Right ventricle myocardium inferior (tissue), 1 donor: Measurements from ENCODE around the gene PDCD1. TPM values are rescaled to one million over a fixed set of nuclear protein-coding genes. Genes with fewer than 3 reads are reported as not detected.
"Not testable (repeated sequence)": the region's sequence is repeated elsewhere in the genome, so short reads cannot be mapped to it uniquely, and the experiment has no call there.

Experiments
- ATAC-seq: fragments of 200-7000 bp; cut with Tn5 transposase; one replicate; pipeline ENCODE4 v1.9.1; 2020; ENCODE audit warnings: mild to moderate bottlenecking, moderate library complexity
- DNase-seq: peaks from one replicate; pipeline ENCODE4 v3.0.0; 2021; ENCODE audit errors: missing footprints
- intact Hi-C: fragments of 100-400 bp; cut with DNase I; formaldehyde crosslinking; loops from one replicate; pipeline ENCODE4 v1.11.0; 2022
- long read RNA-seq: library from polyadenylated mRNA; unstranded; transcript quantifications from one replicate; pipeline ENCODE4 v2.0.0, GENCODE V29; 2021
- total RNA-seq: library from RNA; stranded (reverse); fragmentation: NEBNext Ultra II Directional; extraction: Animal tissue kit (Norgen Biotek cat#: 25700); gene quantifications from one replicate; pipeline ENCODE4 v1.2.1, GENCODE V29; 2021
- donor health status: DM: no; HTN: yes; CAD: no; lungs with severe emphysema.

Gene PDCD1
- total RNA-seq: 1.2 TPM
- long read RNA-seq, partial matches to known transcripts: 0 of 5 reads
- long read RNA-seq, other reads (novel, unspliced or antisense): 2 of 5 reads

DNA sequence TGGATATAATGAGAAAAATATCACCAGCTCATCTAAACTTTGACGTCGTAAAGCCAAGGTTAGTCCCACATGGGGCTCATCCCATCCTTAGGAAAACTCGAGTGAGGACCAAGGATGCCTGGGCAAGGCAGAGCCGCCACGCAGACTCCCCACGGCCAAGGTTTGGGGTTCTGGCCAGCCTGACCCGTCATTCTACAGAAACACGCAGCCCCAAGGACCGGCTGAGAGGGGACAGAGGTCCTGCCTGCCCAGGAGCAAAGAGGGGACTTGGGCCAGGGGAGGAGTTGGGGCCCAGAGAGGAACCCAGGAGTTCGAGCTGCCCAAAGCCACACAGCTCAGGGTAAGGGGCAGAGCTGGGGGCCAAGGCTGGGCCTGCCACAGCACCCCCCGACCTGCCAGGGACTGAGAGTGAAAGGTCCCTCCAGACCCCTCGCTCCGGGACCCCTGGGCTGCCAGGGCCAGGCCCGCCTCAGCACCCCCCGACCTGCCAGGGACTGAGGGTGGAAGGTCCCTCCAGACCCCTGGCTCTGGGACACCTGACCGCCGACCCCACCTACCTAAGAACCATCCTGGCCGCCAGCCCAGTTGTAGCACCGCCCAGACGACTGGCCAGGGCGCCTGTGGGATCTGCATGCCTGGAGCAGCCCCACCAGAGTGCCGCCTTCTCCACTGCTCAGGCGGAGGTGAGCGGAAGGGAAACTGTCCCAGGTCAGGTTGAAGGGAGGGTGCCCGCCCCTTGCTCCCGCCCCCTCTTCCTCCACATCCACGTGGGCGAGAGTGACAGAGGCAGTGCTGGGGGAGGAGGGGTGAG, at the start of gene PDCD1:
PDCD1 (minus strand) TSS at position 689 of the 811 bp plus-strand sequence; CDS start at position 633, 56 bp downstream.
- ATAC-seq (peak; percentile 3), DNase-seq (peak; percentile 63)

DNA sequence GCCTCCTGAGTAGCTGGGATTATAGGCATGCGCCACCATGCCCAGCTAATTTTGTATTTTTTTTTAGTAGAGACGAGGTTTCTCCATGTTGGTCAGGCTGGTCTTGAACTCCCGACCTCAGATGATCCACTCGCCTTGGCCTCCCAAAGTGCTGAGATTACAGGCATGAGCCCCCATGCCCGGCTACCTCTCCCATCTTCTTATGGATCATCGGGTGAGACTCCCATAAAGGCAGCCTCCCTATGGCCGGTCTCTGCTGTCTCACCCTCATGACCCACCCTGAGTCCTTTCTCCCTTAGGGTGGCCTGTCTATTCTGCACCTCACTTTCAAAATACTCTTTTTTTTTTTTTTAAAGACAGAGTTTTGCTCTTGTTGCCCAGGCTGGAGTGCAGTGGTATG, 49.1 kb upstream of the PDCD1 start:
- intact Hi-C loops, DNase-seq, ATAC-seq: not testable (repeated sequence)

More for the DNA sequence above, at the start of gene PDCD1:
- intact Hi-C loops: no loop called here

DNA sequence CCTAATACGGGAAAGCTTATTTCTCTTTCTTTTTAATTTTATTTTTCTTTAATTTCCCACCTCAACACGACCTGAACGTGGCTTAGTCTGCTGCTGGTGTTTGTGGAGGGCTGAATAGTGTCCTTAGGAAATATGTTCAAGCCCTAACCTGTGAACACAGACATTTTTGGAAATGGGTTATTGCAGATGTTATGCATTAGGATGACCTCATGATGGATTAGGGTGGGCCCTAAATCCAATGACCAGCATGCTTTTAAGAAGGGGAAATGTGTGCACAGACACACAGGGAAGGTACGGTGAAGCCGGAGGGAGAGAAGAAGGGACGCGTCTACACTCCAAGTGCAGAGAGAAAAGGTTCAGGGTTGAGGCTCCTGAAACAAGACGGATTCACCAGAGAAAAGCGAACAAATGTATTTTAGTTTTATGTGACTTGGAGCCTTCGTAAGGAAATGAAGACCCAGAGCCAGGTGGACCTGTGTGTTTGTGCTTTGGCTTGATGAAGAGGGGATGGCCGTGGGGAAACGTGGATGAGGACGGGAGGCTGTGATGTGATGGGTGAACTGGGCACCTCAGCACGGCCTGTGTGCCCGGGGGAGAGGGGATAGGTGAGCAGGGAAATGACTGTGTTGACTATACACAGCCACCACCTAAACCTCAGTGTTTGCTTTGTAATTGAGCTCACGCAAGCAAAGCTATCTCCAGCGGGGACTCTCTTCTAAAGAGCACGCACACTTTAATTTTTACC, 48.3 kb upstream of the PDCD1 start:
- ATAC-seq (no peak), DNase-seq (no peak)
- intact Hi-C loops: no loop called here

DNA sequence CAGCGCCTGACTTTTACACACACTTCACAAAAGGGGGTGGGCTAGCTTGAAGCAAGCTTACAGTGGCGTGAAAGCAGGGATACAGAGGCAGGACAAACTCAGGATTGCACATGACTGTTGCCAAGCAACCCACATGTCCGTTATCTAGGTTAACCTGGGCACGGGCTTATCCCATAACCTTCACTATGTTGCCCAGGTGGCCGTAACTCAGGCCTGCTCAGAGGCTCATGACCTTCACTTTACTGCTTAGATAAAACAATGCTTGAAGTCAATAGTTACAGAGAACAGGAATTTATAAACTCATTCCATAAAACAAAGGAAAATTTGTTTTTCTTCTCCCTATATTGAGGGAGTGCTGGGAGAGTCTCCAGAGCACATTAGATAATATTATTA, 47.7 kb upstream of the PDCD1 start:
- intact Hi-C loops, DNase-seq, ATAC-seq: not testable (repeated sequence)

DNA sequence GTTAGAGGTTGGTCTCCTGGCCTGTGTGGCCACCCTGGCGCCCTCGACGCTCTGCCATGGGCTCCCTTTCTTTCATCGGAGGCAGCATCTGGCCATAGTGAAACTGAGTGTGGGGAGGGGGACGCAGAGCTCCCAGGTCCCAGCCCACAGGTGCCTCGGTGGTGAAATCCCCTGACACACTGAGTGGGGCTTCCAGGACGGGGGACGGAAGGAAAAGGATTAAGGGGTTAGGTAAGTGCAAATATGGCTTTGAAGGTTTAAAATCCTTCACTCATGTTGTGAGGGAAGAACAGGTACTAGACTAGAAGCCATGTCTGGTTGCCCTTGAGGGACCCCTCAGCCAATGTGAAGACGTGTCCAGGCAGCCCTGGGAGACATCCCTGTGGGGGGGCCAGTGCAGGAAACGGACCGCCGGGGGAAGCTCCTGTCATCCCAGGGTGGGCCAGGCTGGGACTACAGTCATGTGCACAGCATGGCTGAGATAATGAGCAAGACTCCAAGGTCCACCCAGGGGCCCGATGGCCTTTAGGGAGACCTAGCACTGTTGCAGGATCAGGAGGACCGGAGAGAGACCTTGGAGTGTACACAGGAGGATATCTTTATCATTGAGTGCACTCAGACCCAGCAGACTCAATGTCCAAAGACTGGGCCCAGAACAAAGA, 47.2 kb upstream of the PDCD1 start:
- no peak for ATAC-seq
- no peak for DNase-seq
- intact Hi-C loops: no loop called here

DNA sequence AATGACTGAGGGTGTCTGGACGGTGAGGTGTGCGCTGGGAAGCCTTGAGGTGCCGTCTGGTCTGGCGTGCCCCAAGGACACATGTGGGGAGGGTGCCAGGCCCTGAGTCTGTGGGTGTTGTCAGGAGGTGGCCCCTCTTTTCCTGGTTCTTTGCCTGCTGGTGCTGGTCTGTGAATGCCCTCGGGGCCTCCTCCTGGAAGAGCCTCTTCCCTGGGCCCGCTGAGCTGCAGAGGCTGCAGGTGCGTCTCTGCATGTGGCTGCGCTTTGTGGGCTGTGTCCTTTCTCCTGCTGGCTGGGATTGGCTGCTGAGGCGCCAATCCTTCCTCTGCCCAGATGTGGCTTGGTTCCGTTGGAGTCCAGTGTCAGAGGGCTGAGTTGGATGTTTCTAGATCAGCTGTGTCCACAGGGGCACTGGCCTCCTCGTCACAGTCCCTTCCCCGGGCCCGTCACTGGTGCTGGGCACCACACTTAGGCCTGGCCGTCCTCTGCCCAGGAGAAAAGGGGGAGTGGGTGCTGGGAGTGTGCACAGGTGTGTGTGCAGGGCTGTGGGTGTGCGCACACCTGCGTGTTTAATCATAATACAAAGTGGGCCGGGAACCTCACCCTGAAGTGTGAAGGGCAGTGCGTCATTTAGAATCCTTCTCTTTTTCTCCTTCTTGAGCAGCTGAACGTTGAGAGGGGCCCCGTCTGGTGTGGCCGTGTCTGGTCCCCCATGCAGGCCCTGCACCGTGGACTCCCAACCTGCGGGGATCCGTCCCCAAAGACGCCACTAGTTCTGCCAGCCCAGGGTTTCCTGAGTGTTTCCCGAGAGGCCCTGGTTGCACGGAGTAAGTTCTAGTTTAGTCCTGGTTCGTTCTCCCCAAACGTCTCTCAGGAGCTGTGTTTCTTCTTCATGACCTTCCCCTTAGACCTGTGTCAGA, 46.4 kb upstream of the PDCD1 start:
- intact Hi-C loops: no loop called here

DNA sequence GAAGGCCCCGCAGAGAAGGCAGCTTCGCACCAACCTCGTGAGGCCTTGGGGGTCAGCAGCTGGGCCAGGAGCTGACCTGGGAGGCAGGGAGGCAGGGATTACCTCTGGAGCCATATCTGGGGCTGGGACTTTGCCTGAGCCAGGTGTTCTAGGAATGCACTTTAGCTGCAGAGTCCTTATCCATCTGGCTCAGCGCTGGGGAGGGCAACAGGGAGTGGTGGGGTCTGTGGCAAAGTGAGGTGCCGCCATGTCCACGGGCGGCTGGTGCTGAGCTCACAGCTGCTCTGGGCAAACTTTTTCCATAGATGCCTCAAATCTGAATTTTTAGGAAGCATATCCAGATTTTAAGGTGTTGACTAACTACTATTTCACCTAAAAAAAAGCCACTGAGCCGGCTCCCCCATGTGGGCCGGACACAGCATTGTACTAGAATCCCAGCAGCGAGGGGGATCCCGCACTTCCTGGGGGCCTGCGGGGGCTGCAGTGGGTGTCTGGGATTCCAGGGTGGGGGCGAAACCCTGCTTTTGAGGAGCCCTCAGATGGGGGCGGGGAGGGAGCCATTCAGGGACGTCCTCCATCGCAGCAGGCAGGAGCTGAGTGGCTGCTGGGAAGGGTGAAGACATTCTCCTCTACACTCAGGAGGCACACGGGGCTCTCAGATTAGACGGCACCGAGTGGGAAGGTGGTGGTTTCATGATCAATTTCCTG, 45.5 kb upstream of the PDCD1 start:
- DNase-seq: no peak
- intact Hi-C loops: no loop called here
- no peak for ATAC-seq

More for the DNA sequence above, 46.4 kb upstream of the PDCD1 start:
- DNase-seq (no peak), ATAC-seq (no peak)

DNA sequence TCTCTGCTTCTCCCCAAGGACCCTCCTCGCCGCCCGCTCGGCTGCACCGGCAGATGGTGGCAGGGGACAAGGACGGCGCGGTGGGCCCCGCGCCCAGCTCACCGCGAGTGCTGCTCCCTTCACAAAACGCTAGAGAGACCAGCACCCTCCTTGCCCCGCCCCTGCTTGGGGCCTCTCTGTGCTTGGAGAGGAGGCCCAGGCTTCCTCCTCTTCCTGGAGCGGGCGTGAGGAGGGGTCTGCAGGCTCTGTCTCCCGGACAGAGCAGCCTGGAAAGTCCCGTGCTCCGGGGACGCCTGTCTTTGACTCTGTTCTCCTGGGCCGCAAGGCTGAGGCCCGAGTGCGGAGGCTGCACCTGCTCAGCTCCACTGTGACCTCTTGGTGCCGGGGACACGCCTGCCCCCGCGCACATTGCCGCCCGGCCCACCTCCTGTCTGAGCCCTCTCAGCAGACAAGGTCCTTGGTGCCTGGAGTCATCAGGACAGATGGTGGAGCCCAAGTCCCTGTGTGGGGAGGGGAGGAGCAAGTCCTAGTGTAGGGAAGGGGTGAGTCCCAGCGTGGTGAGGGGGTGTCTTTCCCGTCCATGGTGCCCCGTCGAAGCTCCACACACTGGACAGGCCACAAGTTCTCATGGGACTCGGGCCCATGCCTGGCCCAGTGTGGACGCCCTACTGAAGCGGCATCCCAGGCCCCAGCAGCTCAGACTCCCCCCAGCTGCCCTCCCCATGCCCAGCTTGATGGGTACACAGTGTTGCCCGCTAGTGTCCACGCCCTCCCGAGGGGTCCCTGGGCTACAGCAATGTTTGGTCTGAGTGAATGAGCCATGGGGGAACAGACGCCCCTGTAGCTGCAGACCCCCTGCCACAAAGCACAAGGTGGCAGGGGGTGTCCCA, 44.7 kb upstream of the PDCD1 start:
- DNase-seq: no peak
- intact Hi-C loops: no loop called here

DNA sequence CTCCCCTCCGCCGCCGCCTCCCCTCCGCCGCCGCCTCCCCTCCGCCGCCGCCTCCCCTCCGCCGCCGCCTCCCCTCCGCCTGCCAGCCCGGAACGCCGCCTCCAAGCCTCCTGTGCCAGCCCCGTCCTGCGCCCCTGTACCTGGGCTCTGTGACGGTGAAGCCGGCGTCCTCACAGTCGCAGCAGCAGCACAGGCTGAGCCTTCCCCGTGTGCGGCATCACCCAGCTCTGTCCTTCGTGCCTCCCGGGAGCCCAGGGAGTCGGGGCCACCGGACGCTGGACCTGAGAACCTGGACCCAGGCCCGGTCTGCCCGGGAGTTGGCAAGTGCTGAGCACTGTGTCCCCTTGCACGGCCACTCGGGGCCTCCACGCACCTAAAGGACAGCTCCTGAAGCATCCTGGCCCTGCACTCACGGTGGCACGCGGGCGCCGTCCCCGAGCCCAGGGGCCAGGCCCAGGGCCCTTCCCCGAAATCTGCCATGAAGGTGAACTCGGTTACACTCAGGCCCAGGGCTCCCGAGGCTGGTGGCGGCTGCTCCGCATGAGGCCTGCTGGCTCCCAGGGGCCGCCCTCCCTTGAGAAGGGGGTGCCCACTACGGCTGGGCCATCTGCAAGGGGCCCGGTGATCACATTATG, 43.8 kb upstream of the PDCD1 start:
- ATAC-seq: no peak
- intact Hi-C loops: no loop called here
- DNase-seq: peak; percentile 42

More for the DNA sequence above, 44.7 kb upstream of the PDCD1 start:
- no peak for ATAC-seq

DNA sequence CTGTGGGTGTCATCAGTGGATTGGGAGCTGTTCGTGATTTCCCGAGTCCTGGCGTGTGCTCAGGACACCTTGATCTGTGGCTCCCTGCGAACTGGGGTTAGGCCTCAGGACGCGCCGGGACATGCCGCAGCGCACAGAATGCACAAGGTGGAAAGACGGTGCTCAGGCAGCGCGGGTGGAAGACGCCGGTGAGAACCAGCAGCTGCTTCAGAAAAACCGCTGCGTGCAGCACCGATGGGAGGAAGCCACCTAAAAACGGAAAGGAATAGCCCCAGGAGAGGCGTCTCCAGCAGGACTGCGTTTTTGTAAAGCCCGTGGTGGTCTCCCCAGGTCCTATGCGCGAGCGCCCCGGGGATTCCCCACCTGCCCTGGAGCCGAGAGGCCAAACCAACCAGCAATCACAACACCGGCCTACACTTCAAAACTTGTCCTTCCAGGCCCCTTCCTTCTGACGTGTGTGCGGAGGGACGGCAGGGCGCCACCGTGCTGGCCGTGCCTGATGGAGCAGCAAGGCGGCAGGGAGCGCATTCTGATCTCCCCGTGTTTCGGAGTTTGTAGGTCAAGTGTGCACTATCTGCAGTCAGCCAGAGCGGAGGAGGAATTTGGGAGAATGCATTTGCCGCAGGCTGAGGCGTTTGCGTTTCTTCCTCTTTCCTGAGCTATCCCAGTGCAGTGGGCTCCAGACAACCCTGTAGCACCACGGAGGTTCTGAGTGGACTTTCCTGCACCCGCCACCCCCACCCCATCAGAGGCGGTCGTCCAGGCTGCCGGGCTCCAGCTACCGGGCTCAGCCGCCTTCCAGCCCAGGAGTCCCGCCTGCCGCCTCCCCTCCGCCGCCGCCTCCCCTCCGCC, 43.0 kb upstream of the PDCD1 start:
- intact Hi-C loops: no loop called here
- ATAC-seq (no peak), DNase-seq (peak; percentile 65)

DNA sequence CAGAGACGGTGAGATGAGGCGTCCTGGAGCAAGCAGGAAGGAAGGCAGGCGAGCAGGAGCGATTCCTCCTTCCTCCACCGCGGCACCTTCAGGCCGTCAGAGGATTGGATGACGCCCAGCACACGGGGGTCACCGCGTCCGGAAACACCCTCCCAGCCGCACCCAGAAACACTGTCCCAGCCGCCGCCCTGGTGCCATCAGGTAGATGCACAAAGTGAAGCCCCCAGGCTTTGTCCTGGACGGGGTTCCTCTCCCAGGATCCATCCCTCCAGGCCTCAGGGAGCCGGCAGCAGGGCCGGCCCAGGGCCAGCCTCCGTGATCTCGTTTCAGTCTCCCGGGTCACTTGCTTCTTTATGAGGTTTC, 42.3 kb upstream of the PDCD1 start:
- intact Hi-C loops: no loop called here
- peak; percentile 69 for DNase-seq
- no peak for ATAC-seq

DNA sequence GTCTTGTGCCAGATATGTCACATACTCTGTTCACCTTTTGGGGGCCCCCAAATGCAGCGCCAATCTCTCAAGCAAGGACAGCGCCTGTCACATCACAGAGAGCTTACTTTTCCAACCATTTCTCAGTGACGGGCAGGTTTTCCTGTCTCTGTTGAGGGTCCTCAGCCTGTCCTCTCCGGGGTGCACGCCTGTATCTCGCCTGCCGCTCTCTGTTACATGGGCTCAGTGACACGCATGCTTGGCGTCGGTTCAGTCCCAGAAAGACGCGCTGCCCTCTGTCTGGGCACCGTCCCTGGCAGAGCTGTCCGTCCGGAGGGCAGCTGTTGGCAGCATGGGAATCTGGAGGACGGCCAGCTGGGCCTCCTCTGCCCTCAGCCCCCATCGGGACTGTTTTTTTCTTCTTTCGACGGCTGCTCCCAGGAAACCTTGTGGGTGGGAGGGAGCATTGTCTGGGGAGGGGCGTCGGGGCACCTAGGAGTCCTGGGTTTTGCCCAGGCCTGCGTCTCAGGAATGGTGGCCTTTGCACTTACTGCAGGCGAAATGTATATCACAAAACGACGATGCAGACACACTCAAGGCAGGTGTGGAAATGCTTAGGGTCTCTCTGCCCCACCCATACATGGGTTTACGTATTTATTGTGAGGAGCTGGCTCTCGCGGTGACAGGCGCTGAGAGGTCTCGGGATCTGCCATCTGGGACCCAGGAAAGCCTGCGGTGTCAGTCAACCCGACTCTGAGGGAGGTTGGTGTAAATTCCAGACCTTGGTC, 41.7 kb upstream of the PDCD1 start:
- intact Hi-C loops: no loop called here
- no peak for ATAC-seq

DNA sequence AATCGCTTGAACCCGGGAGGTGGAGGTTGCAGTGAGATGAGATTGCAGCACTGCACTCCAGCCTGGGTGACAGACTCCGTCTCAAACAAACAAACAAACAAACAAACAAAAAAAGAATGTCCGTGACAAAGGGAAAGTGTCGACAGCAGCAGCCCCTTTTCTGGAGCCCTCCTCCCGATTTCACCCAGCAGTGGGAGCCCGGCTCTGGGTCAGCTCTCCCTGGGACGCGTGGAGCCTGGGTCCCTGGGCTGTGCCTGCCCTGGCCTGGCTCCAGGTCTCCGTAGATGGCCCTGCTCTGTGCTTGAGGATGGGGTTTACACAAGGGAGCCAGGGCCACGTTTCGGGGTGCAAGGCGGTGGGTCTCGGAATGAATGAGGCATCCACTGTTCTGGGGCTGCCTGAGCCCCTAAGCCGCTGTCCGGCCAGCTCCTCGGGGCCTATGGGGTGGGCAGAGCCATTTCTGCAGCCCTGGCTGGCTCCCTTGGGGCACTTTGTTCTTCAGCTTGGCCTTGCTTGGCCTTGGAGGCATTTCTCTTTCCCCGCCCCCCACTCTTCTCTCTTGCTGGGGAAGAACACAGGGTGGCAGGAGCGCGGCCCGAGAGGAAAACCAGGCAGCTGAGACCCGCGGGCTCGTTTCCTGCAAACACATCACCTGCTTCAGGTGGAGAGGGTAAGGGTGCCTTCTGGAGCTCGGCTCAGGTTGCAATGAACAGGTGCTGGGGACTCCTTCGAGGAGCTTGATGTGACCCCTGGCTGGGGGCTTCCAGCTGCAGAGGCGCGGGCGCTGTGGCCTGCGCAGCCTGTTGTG, 40.0 kb upstream of the PDCD1 start:
- intact Hi-C loops: no loop called here
- no peak for DNase-seq
- no peak for ATAC-seq

More for the DNA sequence above, 41.7 kb upstream of the PDCD1 start:
- DNase-seq: peak; percentile 66
